Liver (tissue), 9 donors: ENCODE results near the gene CDH26. TPM values are rescaled to one million over a fixed set of nuclear protein-coding genes. Genes with fewer than 3 reads are reported as not detected.

ENCODE experiments used
- DNase-seq: peaks from one replicate; pipeline ENCODE4 v3.0.0-alpha.2; 2017; ENCODE audit warnings: low spot score
- H3K27ac ChIP-seq, 2 donors: one replicate each; pipeline ENCODE4 v1.7.0; 2013; ENCODE audit warnings: inconsistent platforms in 2 of 2, low read length in 2 of 2, control low read depth in 1 of 2, low read depth in 1 of 2, mild to moderate bottlenecking in 1 of 2
- H3K27me3 ChIP-seq, 4 donors: one replicate each; pipeline versions ENCODE4 v1.6.1 to v1.7.0; 2013; ENCODE audit warnings: low read length in 3 of 4, inconsistent platforms in 1 of 4, mild to moderate bottlenecking in 1 of 4, moderate library complexity in 1 of 4; ENCODE audit not compliant: control insufficient read depth in 4 of 4, insufficient read depth in 4 of 4
- H3K36me3 ChIP-seq, 4 donors: one replicate each; pipeline versions ENCODE4 v1.6.1 to v1.7.0; 2013; ENCODE audit warnings: low read length in 3 of 4, mild to moderate bottlenecking in 3 of 4, low read depth in 1 of 4, moderate library complexity in 1 of 4; ENCODE audit not compliant: control insufficient read depth in 4 of 4, insufficient read depth in 3 of 4
- H3K4me1 ChIP-seq, 4 donors: one replicate each; pipeline versions ENCODE4 v1.6.1 to v1.7.0; 2013; ENCODE audit warnings: low read length in 3 of 4, mild to moderate bottlenecking in 3 of 4, moderate library complexity in 1 of 4; ENCODE audit not compliant: control insufficient read depth in 4 of 4, insufficient read depth in 4 of 4
- H3K4me3 ChIP-seq, 3 donors: one replicate each; pipeline versions ENCODE4 v1.6.1 to v1.7.0; 2013; ENCODE audit warnings: low read length in 3 of 3, control low read depth in 1 of 3, low read depth in 1 of 3, mild to moderate bottlenecking in 1 of 3
- H3K9ac ChIP-seq, 2 donors: one replicate each; pipeline ENCODE4 v1.7.0; 2013; ENCODE audit warnings: low read length in 2 of 2, mild to moderate bottlenecking in 2 of 2, moderate library complexity in 2 of 2, control low read depth in 1 of 2, low read depth in 1 of 2
- H3K9me3 ChIP-seq, 4 donors: one replicate each; pipeline versions ENCODE4 v1.6.1 to v1.7.0; 2013; ENCODE audit warnings: low read length in 3 of 4; ENCODE audit not compliant: control insufficient read depth in 4 of 4
- ATF3 ChIP-seq: IDR thresholded peaks from 2 replicates; pipeline ENCODE4 v1.6.1; 2016; ENCODE audit warnings: antibody characterized with exemption
- CTCF ChIP-seq: fragments of 150-350 bp; IDR thresholded peaks from 2 replicates; pipeline ENCODE4 v1.5.1; 2017; ENCODE audit warnings: improper control_type of control experiment, low read depth, low read length; ENCODE audit not compliant: missing input control
- EGR1 ChIP-seq, 2 donors: IDR thresholded peaks; 2 replicates each; pipeline ENCODE4 v1.6.1; 2016 to 2018; ENCODE audit warnings: antibody characterized with exemption in 2 of 2, low read depth in 2 of 2
- FOXA1 ChIP-seq: IDR thresholded peaks from 2 replicates; pipeline ENCODE4 v1.6.1; 2016; ENCODE audit warnings: antibody characterized with exemption
- FOXA2 ChIP-seq: IDR thresholded peaks from 2 replicates; pipeline ENCODE4 v1.6.1; 2016; ENCODE audit warnings: antibody characterized with exemption
- GABPA ChIP-seq, 2 donors: IDR thresholded peaks in 1 of 2; conservative IDR thresholded peaks in 1 of 2; 2 replicates each; pipeline ENCODE4 v1.6.1; 2016; ENCODE audit warnings: antibody characterized with exemption in 2 of 2, mild to moderate bottlenecking in 1 of 2, moderate library complexity in 1 of 2
- HNF4A ChIP-seq, 2 donors: conservative IDR thresholded peaks; 2 replicates each; pipeline ENCODE4 v1.6.1; 2016; ENCODE audit warnings: antibody characterized with exemption in 2 of 2, mild to moderate bottlenecking in 2 of 2
- HNF4G ChIP-seq: IDR thresholded peaks from 2 replicates; pipeline ENCODE4 v1.6.1; 2016; ENCODE audit warnings: antibody characterized with exemption
- JUND ChIP-seq, 2 donors: IDR thresholded peaks; 2 replicates each; pipeline ENCODE4 v1.6.1; 2016; ENCODE audit warnings: antibody characterized with exemption in 2 of 2
- MAX ChIP-seq: IDR thresholded peaks from 2 replicates; pipeline ENCODE4 v1.6.1; 2016; ENCODE audit warnings: antibody characterized with exemption
- NR2F2 ChIP-seq: IDR thresholded peaks from 2 replicates; pipeline ENCODE4 v1.6.1; 2016; ENCODE audit warnings: antibody characterized with exemption
- RAD21 ChIP-seq, 2 donors: IDR thresholded peaks; 2 replicates each; pipeline ENCODE4 v1.6.1; 2016; ENCODE audit warnings: antibody characterized with exemption in 2 of 2, mild to moderate bottlenecking in 2 of 2
- REST ChIP-seq: IDR thresholded peaks from 2 replicates; pipeline ENCODE4 v1.6.1; 2016; ENCODE audit warnings: antibody characterized with exemption, mild to moderate bottlenecking
- RXRA ChIP-seq, 2 donors: IDR thresholded peaks; 2 replicates each; pipeline ENCODE4 v1.6.1; 2017 to 2018; ENCODE audit warnings: antibody characterized with exemption in 2 of 2, mild to moderate bottlenecking in 1 of 2
- SP1 ChIP-seq: IDR thresholded peaks from 2 replicates; pipeline ENCODE4 v1.6.1; 2018; ENCODE audit warnings: antibody characterized with exemption, mild to moderate bottlenecking
- TAF1 ChIP-seq: conservative IDR thresholded peaks from 2 replicates; pipeline ENCODE4 v1.6.1; 2016; ENCODE audit warnings: antibody characterized with exemption, mild to moderate bottlenecking
- YY1 ChIP-seq: IDR thresholded peaks from 2 replicates; pipeline ENCODE4 v1.6.1; 2016; ENCODE audit warnings: antibody characterized with exemption, mild to moderate bottlenecking
- ZBTB33 ChIP-seq: IDR thresholded peaks from 2 replicates; pipeline ENCODE4 v1.6.1; 2016; ENCODE audit warnings: antibody characterized with exemption
- WGBS: extraction: QIAGEN DNeasy Blood & Tissue Kit; methylation state at CpG from one replicate; pipeline ENCODE4 v1.1.7; 2013; 5-methylcytosine and 5-hydroxymethylcytosine counted together
- polyA plus RNA-seq, 2 donors: library from polyadenylated mRNA; stranded (reverse) in 1 of 2; unstranded in 1 of 2; fragments of 200-250 nt in 1 of 2; fragments of >200 nt in 1 of 2; fragmentation: Nextera tagmentation in 1 of 2; extraction: Ambion mirVana in 1 of 2; gene quantifications; one replicate each; pipeline versions ENCODE4 v1.2.1 to v1.2.3, GENCODE V29; 2013 to 2015
- total RNA-seq, 2 donors: library from RNA; depleted of rRNA; stranded (reverse); fragments of >200 nt; gene quantifications; one replicate each; pipeline ENCODE4 v1.2.3, GENCODE V29; 2014
- donor health status: healthy.
- donor health status: healthy.
- donor health status: healthy.
- donor health status: healthy.
- donor health status: healthy.

The CDH26 gene
- total and polyA plus RNA-seq, 4 donors: 0.03 to 0.70 (median 0.43) TPM

- TF ChIP-seq GABPA (IDR thresholded peaks at IDR 0.05 in 1 of 2, conservative IDR thresholded peaks at IDR 0.05 in 1 of 2) (no peak), RXRA (IDR thresholded peaks at IDR 0.05) (no peak)
Observed at GRCh38 chr20:60051911-60052310, 93.7 kb downstream of the CDH26 start (continued).

- H3K4me3 ChIP-seq: no peak overlapping the region
- H3K9me3 ChIP-seq: no peaks in the 10 kb centered on the region
- H3K27me3 ChIP-seq: peaks cover 0 to 15% (median 2%) of the 10 kb centered on the region in 4 donors
- no peak overlapping the region for H3K9ac ChIP-seq
- TF ChIP-seq HNF4G (no peak), TAF1 (no peak), NR2F2 (no peak), HNF4A (conservative IDR thresholded peaks at IDR 0.05) (no peak), REST (no peak), ZBTB33 (no peak), JUND (IDR thresholded peaks at IDR 0.05) (no peak), RAD21 (IDR thresholded peaks at IDR 0.05) (no peak), CTCF (no peak), MAX (no peak), FOXA1 (no peak), YY1 (no peak), SP1 (no peak), ATF3 (no peak), GABPA (IDR thresholded peaks at IDR 0.05 in 1 of 2, conservative IDR thresholded peaks at IDR 0.05 in 1 of 2) (no peak), FOXA2 (no peak), EGR1 (IDR thresholded peaks at IDR 0.05; ENCODE audit: low read depth in 2 of 2) (no peak)
- 59% methylated on average over 3 of the region's 3 CpGs for whole genome bisulfite sequencing
- no peaks in the 10 kb centered on the region for H3K36me3 ChIP-seq
- DNase-seq: no peak
- H3K4me1 ChIP-seq: no peaks in the 10 kb centered on the region
- no peak overlapping the region for H3K27ac ChIP-seq
Observed at GRCh38 chr20:60052322-60052721, 94.1 kb downstream of the CDH26 start.
